WTC11 (cell line): Measurements from ENCODE around the gene SERBP1.

Source experiments
- AFF4 ChIP-seq: sonication (generic); formaldehyde crosslinking; IDR thresholded peaks from 2 replicates; pipeline ENCODE4 v1.8.1; 2023; ENCODE audit warnings: mild to moderate bottlenecking, missing genetic modification reagents, borderline replicate concordance
- ATF3 ChIP-seq: sonication (generic); formaldehyde crosslinking; conservative IDR thresholded peaks from 2 replicates; pipeline ENCODE4 v1.8.1; 2022; ENCODE audit warnings: mild to moderate bottlenecking, missing genetic modification reagents
- CTCF ChIP-seq: fragments of 200-600 bp; IDR thresholded peaks from 2 replicates; pipeline ENCODE4 v1.8.0; 2022; ENCODE audit warnings: antibody characterized with exemption
- JUN ChIP-seq: sonication (generic); formaldehyde crosslinking; IDR thresholded peaks from 2 replicates; pipeline ENCODE4 v1.8.0; 2023; ENCODE audit warnings: mild to moderate bottlenecking, missing genetic modification reagents
- MAX ChIP-seq: sonication (generic); formaldehyde crosslinking; IDR thresholded peaks from 2 replicates; pipeline ENCODE4 v1.8.0; 2022; ENCODE audit warnings: mild to moderate bottlenecking, missing genetic modification reagents
- TCF7 ChIP-seq: sonication (generic); formaldehyde crosslinking; IDR thresholded peaks from 2 replicates; pipeline ENCODE4 v1.8.0; 2022; ENCODE audit warnings: mild to moderate bottlenecking, low read depth, missing genetic modification reagents, moderate library complexity
- ZNF396 ChIP-seq: fragments of 250-450 bp; sonication (Bioruptor Pico); IDR thresholded peaks from 2 replicates; pipeline ENCODE4 v1.8.0; 2021; ENCODE audit warnings: mild to moderate bottlenecking, moderate library complexity, borderline replicate concordance

GRCh38 chr1:67377253-67377652, 52.9 kb downstream of the SERBP1 start:
- TF ChIP-seq CTCF (no peak), ATF3 (no peak), TCF7 (CRISPR knock-in tag) (no peak), ZNF396 (CRISPR knock-in tag) (no peak), MAX (CRISPR knock-in tag) (no peak), JUN (CRISPR knock-in tag) (no peak), AFF4 (CRISPR knock-in tag) (no peak)
